ENCODE results near the gene CNKSR2. TPM values are rescaled to one million over a fixed set of nuclear protein-coding genes. Genes with fewer than 3 reads are reported as not detected.
A peak's percentile ranks its signal among the peaks of the same experiment; 100 is the strongest.

CNKSR2 gene
- 0.95 TPM for total RNA-seq
- long read RNA-seq, partial matches to known transcripts = 4 of 4 reads
- long read RNA-seq, other reads (novel, unspliced or antisense) = 0 of 4 reads

- DNase-seq (ENCODE audit: missing footprints) (peak; percentile 60), ATAC-seq (peak; percentile 77)
- intact Hi-C loops (cut with DNase I) = no loop called here
These were observed at the start of gene CNKSR2 for GRCh38 chrX:21374163-21374993. CNKSR2 (plus strand) TSS chrX:21374418; CDS start chrX:21374898, 480 bp downstream.

- no peak for ATAC-seq
- DNase-seq (ENCODE audit: missing footprints) = no peak
- intact Hi-C loops (cut with DNase I) = no loop called here
These were observed 19.5 kb upstream of the CNKSR2 start for GRCh38 chrX:21354725-21355124.

GRCh38 chrX:21355831-21356230 lies 18.4 kb upstream of the CNKSR2 start:
- intact Hi-C loops (cut with DNase I) = no loop called here
- ATAC-seq (no peak), DNase-seq (ENCODE audit: missing footprints) (no peak)

- ATAC-seq (no peak), DNase-seq (ENCODE audit: missing footprints) (no peak)
- intact Hi-C loops (cut with DNase I) = no loop called here
These were observed 4.6 kb upstream of the CNKSR2 start for GRCh38 chrX:21369613-21370012.

GRCh38 chrX:21373001-21373400 lies 1.2 kb upstream of the CNKSR2 start:
- ATAC-seq = no peak
- intact Hi-C loops (cut with DNase I) = no loop called here
- DNase-seq (ENCODE audit: missing footprints) = no peak

- ATAC-seq = no peak
- intact Hi-C loops (cut with DNase I) = no loop called here
These were observed 518 bp upstream of the CNKSR2 start for GRCh38 chrX:21373637-21374162.

GRCh38 chrX:21374994-21375707 lies 933 bp downstream of the CNKSR2 start:
- ATAC-seq (peak; percentile 20), DNase-seq (ENCODE audit: missing footprints) (no peak)
- intact Hi-C loops (cut with DNase I) = no loop called here

More at GRCh38 chrX:21373637-21374162, 518 bp upstream of the CNKSR2 start:
- DNase-seq (ENCODE audit: missing footprints) = peak; percentile 64

GRCh38 chrX:21375708-21376009 lies 1.4 kb downstream of the CNKSR2 start:
- no peak for DNase-seq (ENCODE audit: missing footprints)
- intact Hi-C loops (cut with DNase I) = no loop called here
- no peak for ATAC-seq

- ATAC-seq (no peak), DNase-seq (ENCODE audit: missing footprints) (no peak)
- intact Hi-C loops (cut with DNase I) = no loop called here
These were observed 2.4 kb downstream of the CNKSR2 start for GRCh38 chrX:21376636-21377035.

GRCh38 chrX:21379991-21380390 lies 5.8 kb downstream of the CNKSR2 start:
- intact Hi-C loops (cut with DNase I) = no loop called here
- no peak for ATAC-seq
- DNase-seq (ENCODE audit: missing footprints) = no peak

- no peak for DNase-seq (ENCODE audit: missing footprints)
- intact Hi-C loops (cut with DNase I) = no loop called here
- no peak for ATAC-seq
These were observed 8.5 kb downstream of the CNKSR2 start for GRCh38 chrX:21382715-21383114.

- intact Hi-C loops (cut with DNase I) = no loop called here
- ATAC-seq (no peak), DNase-seq (ENCODE audit: missing footprints) (no peak)
These were observed 9.3 kb downstream of the CNKSR2 start for GRCh38 chrX:21383546-21383945.

GRCh38 chrX:21384178-21384577 lies 10.0 kb downstream of the CNKSR2 start:
- DNase-seq (ENCODE audit: missing footprints) = no peak
- ATAC-seq = no peak
- intact Hi-C loops (cut with DNase I) = no loop called here

GRCh38 chrX:21394792-21395191 lies 20.6 kb downstream of the CNKSR2 start:
- ATAC-seq (no peak), DNase-seq (ENCODE audit: missing footprints) (no peak)
- intact Hi-C loops (cut with DNase I) = no loop called here

- intact Hi-C loops (cut with DNase I) = no loop called here
- DNase-seq (ENCODE audit: missing footprints) = no peak
- ATAC-seq = no peak
These were observed 24.2 kb downstream of the CNKSR2 start for GRCh38 chrX:21398426-21398825.

GRCh38 chrX:21400408-21401121 lies 26.3 kb downstream of the CNKSR2 start:
- intact Hi-C loops (cut with DNase I) = no loop called here
- DNase-seq (ENCODE audit: missing footprints) (no peak), ATAC-seq (no peak)

- DNase-seq (ENCODE audit: missing footprints) (no peak), ATAC-seq (no peak)
- intact Hi-C loops (cut with DNase I) = no loop called here
These were observed 34.1 kb downstream of the CNKSR2 start for GRCh38 chrX:21408307-21408706.

GRCh38 chrX:21408788-21409187 lies 34.6 kb downstream of the CNKSR2 start:
- no peak for ATAC-seq
- no peak for DNase-seq (ENCODE audit: missing footprints)
- intact Hi-C loops (cut with DNase I) = no loop called here

- intact Hi-C loops (cut with DNase I) = no loop called here
- no peak for ATAC-seq
- no peak for DNase-seq (ENCODE audit: missing footprints)
These were observed 37.8 kb downstream of the CNKSR2 start for GRCh38 chrX:21412029-21412428.
